GM10248 (cell line): Measurements from ENCODE around the gene ANKZF1.

ENCODE experiments used
- CTCF ChIA-PET: fragments of 300-600 bp; sonication (Branson Sonifier 250); formaldehyde crosslinking; extraction: SDS; loops from one replicate; lab custom pipeline; 2021; ENCODE audit warnings: antibody characterized with exemption; lab: Yijun Ruan, JAX
- POLR2A ChIA-PET: fragments of 350-650 bp; sonication (Branson Sonifier 250); formaldehyde crosslinking; extraction: SDS; loops from one replicate; lab custom pipeline; 2020; ENCODE audit warnings: antibody characterized with exemption; lab: Yijun Ruan, JAX
- DNase-seq: peaks from one replicate; pipeline ENCODE4 v3.0.0; 2012; ENCODE audit errors: extremely low spot score
- TF ChIP-seq, protein P1 (sequence below): IDR thresholded peaks from 2 replicates; pipeline ENCODE4 v1.5.1; 2012; ENCODE audit warnings: mild to moderate bottlenecking, low read depth; ENCODE audit errors: extremely low read depth, missing control alignments, control extremely low read depth

The ANKZF1 gene

GRCh38 chr2:219207884-219208740 is 21.5 kb upstream of the ANKZF1 start:
- TF ChIP-seq, protein P1, sequence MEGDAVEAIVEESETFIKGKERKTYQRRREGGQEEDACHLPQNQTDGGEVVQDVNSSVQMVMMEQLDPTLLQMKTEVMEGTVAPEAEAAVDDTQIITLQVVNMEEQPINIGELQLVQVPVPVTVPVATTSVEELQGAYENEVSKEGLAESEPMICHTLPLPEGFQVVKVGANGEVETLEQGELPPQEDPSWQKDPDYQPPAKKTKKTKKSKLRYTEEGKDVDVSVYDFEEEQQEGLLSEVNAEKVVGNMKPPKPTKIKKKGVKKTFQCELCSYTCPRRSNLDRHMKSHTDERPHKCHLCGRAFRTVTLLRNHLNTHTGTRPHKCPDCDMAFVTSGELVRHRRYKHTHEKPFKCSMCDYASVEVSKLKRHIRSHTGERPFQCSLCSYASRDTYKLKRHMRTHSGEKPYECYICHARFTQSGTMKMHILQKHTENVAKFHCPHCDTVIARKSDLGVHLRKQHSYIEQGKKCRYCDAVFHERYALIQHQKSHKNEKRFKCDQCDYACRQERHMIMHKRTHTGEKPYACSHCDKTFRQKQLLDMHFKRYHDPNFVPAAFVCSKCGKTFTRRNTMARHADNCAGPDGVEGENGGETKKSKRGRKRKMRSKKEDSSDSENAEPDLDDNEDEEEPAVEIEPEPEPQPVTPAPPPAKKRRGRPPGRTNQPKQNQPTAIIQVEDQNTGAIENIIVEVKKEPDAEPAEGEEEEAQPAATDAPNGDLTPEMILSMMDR = no peak
- ChIA-PET POLR2A (interaction anchor here (1.0 to 3.1 kb wide), 2 partner anchors 8 to 46 kb away, joined by 3 to 16 read pairs; partner anchors contain the start of genes TUBA4A and TUBA4B), CTCF (interaction anchor here (1.2 to 1.9 kb wide), 3 partner anchors 48 to 150 kb away, joined by 4 to 10 read pairs (median 6); partner anchors contain the start of gene NHEJ1)
- no peak for DNase-seq

GRCh38 chr2:219209236-219210195 is 20.1 kb upstream of the ANKZF1 start:
- ChIA-PET POLR2A (interaction anchor here (0.7 kb wide), 1 partner anchor 8 kb away, joined by 3 read pairs; no protein-coding TSS in a partner anchor), CTCF (interaction anchor here (1.2 to 1.9 kb wide), 2 partner anchors 27 to 86 kb away, joined by 3 to 10 read pairs; no protein-coding TSS in a partner anchor)
- TF ChIP-seq, protein P1 = no peak
- no peak for DNase-seq

DNA sequence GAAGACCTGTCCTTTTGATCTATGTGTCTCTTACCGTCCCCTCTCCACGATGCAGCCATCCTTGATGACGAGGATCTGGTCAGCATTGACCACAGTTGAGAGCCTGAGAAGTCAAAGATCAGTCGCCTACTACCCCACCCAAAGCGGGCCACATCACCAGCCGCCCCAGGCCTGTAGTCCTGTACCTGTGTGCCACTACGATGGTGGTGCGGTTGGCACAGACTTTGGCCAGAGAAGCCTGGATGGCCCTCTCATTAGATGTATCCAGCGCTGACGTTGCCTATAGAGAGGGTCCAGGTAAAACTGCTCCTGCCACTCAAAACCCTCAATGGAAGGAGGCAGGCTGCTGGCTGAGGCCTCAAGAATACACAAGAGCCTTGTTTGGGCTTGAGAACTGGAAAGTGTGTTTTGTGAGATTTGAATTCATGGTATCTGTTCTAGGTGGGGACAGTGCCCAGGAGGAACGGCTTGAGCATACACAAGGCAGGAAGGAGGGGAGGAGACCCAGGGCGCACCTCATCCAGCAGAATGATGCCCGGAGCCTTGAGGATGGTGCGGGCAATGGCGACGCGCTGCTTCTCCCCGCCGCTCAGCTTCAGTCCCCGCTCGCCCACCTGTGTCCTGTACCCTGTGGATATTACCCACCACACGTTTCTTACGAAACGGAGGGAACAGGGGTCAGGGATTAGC is 19.3 kb upstream of the ANKZF1 start:
- POLR2A ChIA-PET = interaction anchor here (0.5 kb wide), 1 partner anchor 45 kb away, joined by 5 read pairs; no protein-coding TSS in a partner anchor
- TF ChIP-seq, protein P1 = no peak
- no peak for DNase-seq
- CTCF ChIA-PET = interaction anchor here (1.2 to 3.6 kb wide), 3 partner anchors 35 to 83 kb away, joined by 3 to 15 read pairs (median 4); no protein-coding TSS in a partner anchor

DNA sequence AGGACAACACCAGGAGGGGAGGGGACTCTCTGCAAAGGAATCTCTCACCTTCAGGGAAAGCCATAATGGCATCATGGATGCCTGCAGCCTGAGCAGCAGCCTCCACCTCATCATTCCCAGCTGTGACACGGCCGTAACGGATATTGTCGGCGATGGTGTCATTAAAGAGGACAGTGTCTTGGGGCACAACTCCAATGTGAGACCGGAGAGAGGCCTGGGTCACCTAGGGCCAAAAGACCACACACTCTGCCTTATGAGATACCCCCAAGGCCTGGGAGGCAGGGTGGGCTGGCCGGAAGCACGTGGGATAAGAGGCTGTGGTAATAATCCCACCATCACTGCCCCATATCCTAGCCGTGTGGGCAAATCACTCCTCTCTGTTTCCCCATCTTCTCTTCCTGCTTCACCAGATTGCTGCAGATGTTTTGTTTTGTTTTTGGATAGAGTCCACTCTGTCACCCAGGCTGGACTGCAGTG is 18.7 kb upstream of the ANKZF1 start:
- CTCF ChIA-PET = interaction anchor here (0.7 to 3.6 kb wide), 12 partner anchors 10 to 91 kb away, joined by 3 to 15 read pairs (median 3); partner anchors contain the start of gene NHEJ1
- POLR2A ChIA-PET = interaction anchor here (0.5 kb wide), 1 partner anchor 45 kb away, joined by 5 read pairs; no protein-coding TSS in a partner anchor
- DNase-seq = no peak
- TF ChIP-seq, protein P1 = no peak

GRCh38 chr2:219213026-219213415 is 16.6 kb upstream of the ANKZF1 start:
- TF ChIP-seq, protein P1 = no peak
- CTCF ChIA-PET = interaction anchor here (1.2 to 3.6 kb wide), 8 partner anchors 9 to 317 kb away, joined by 3 to 15 read pairs (median 5); partner anchors contain the start of gene CNPPD1
- POLR2A ChIA-PET = interaction anchor here (0.5 kb wide), 1 partner anchor 40 kb away, joined by 4 read pairs; the partner anchor contains the start of gene TUBA4B
- no peak for DNase-seq
